ENCODE data around the gene PCMTD2. TPM values are rescaled to one million over a fixed set of nuclear protein-coding genes. Genes with fewer than 3 reads are reported as not detected.

PCMTD2 gene
- total RNA-seq, 4 donors from 2014 or later = 36.5 to 54.8 (median 44.5) TPM

DNA sequence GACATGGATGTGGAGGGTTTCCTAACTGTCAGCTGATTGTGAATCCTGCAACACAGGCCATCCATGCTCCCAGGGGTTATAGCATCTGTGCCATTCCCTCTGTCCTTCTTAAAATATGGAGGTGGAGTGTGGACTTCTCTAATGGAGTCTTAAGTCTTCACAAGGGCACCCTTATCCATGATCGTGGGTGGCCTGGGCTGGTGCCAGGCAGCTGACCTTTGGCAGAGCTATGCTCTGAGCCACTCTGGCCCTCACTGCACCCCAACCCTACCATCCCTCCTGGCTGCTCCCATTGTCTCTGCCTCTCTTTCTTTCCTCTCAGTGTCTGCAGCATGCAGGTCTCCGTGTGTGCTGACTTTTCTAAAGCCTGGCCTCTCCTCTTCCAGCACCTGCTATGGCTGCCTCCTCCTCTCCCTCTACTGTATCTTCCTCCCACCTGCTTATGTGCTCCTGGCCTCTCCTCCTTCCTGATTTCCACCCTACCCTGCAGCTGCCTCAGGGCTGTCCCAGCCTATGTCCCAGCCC is 11.2 kb upstream of the PCMTD2 start:
- no peak for TF ChIP-seq POLR2AphosphoS5 (IDR thresholded peaks at IDR 0.05)
- TF ChIP-seq POLR2A (IDR thresholded peaks at IDR 0.05; ENCODE audit: low read depth) = no peak
- TF ChIP-seq EP300 (IDR thresholded peaks at IDR 0.05) = no peak
- TF ChIP-seq, protein P1, sequence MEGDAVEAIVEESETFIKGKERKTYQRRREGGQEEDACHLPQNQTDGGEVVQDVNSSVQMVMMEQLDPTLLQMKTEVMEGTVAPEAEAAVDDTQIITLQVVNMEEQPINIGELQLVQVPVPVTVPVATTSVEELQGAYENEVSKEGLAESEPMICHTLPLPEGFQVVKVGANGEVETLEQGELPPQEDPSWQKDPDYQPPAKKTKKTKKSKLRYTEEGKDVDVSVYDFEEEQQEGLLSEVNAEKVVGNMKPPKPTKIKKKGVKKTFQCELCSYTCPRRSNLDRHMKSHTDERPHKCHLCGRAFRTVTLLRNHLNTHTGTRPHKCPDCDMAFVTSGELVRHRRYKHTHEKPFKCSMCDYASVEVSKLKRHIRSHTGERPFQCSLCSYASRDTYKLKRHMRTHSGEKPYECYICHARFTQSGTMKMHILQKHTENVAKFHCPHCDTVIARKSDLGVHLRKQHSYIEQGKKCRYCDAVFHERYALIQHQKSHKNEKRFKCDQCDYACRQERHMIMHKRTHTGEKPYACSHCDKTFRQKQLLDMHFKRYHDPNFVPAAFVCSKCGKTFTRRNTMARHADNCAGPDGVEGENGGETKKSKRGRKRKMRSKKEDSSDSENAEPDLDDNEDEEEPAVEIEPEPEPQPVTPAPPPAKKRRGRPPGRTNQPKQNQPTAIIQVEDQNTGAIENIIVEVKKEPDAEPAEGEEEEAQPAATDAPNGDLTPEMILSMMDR (IDR thresholded peaks at IDR 0.05) = no peak
- H3K27ac ChIP-seq (replicated peaks in 1 of 4) = no peak overlapping the region
- no peaks in the 10 kb centered on the region for H3K36me3 ChIP-seq
- H3K27me3 ChIP-seq = peaks cover 0 to 45% (median 4%) of the 10 kb centered on the region in 4 donors
- WGBS = 57% methylated on average over 2 of the region's 2 CpGs
- no peak for DNase-seq (ENCODE audit: extremely low spot score)
- no peaks in the 10 kb centered on the region for H3K9me3 ChIP-seq
- intact Hi-C loops (cut with DNase I) = no loop called here
- no peak overlapping the region for H3K4me3 ChIP-seq
- no peaks in the 10 kb centered on the region for H3K4me1 ChIP-seq

DNA sequence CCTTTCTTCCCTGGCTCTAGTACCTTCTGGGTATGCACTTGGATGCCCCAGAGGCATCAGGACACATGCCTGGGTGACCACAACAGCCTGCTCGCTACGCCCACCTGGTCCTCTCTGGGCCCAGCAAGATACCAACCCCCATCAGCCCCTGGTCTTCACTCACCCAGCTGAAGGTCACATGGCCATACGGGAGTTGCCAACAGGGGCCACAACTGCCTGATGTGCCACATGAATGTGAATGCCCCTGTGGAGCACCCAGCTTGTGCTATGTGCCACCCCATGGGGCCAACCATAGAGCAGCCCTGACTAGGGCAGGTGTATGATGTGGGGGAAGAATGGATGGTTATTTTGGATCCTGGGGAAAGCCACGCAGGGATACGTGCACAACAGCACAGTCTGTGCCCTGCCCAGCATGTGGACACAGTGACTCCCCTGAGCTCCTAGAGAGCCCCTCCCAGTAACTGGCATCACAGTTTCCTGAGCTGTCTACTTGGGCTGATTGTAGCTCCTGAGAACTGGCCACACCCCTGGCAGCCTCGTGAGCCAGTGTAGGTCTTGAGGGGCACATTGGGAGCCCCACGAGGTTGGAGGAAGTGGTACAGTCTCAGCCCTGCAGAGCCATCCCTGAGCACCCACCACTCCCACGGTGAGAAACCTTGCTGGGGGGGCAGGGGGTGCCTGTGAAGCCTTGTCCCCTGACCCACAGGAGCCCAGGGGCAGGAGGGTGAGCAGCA is 10.5 kb upstream of the PCMTD2 start:
- H3K4me3 ChIP-seq = no peak overlapping the region
- DNase-seq (ENCODE audit: extremely low spot score) = no peak
- intact Hi-C loops (cut with DNase I) = no loop called here
- 53% methylated on average over 8 of the region's 8 CpGs for WGBS
- H3K27ac ChIP-seq (replicated peaks in 1 of 4) = no peak overlapping the region
- no peaks in the 10 kb centered on the region for H3K36me3 ChIP-seq
- no peaks in the 10 kb centered on the region for H3K4me1 ChIP-seq
- TF ChIP-seq, protein P1 (IDR thresholded peaks at IDR 0.05) = no peak
- TF ChIP-seq POLR2A (IDR thresholded peaks at IDR 0.05; ENCODE audit: low read depth) (no peak), POLR2AphosphoS5 (IDR thresholded peaks at IDR 0.05) (no peak), EP300 (IDR thresholded peaks at IDR 0.05) (no peak)
- H3K27me3 ChIP-seq = peaks cover 0 to 45% (median 4%) of the 10 kb centered on the region in 4 donors
- no peaks in the 10 kb centered on the region for H3K9me3 ChIP-seq

DNA sequence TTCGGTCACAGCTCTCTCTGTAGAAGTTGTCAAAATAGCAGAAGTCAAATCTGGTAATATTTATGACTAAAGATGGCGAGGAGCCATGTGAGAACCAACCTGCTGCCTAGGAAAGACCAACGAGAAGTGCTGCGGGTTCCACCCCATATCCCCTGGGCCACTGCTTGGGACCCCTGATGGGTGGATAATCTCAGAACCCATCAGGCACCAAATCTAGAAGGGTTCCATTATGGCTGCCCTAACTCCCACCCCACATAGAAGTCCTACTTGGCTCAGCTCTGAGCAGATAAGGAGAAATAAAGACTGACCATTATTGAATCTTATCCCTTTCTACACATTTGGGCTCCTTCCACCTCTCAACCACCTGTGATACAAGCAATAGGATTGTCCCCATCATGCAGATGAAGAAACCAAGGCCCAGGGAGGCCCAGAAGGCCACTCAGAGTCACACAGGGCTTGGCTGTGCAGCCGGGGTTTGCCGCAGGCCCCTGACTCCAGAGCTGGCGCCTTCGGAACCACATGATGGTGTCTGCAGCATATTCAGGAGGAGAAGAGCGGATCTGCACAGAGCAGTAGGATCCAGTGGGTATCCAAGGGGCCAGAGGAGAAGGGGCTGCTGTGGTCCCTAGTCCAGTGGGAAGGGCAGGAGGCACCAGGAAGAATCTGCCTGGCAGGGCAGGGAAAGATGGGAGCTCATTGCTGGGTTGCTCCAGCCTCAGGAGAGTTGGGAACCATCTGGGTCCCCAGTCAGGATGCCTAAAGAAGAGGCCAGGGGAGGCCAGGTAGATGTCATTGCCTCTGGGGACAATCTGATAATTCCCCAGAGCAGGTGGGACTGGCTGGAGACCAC is 9.6 kb upstream of the PCMTD2 start:
- Histone ChIP-seq H3K27ac (replicated peaks in 1 of 4) (no peak overlapping the region), H3K27me3 (peaks cover 0 to 45% (median 4%) of the 10 kb centered on the region in 4 donors), H3K36me3 (no peaks in the 10 kb centered on the region), H3K9me3 (no peaks in the 10 kb centered on the region), H3K4me3 (no peak overlapping the region), H3K4me1 (no peaks in the 10 kb centered on the region)
- intact Hi-C loops (cut with DNase I) = no loop called here
- no peak for DNase-seq (ENCODE audit: extremely low spot score)
- 83% methylated on average over 6 of the region's 9 CpGs for WGBS
- TF ChIP-seq POLR2A (IDR thresholded peaks at IDR 0.05; ENCODE audit: low read depth) (no peak), POLR2AphosphoS5 (IDR thresholded peaks at IDR 0.05) (no peak)

DNA sequence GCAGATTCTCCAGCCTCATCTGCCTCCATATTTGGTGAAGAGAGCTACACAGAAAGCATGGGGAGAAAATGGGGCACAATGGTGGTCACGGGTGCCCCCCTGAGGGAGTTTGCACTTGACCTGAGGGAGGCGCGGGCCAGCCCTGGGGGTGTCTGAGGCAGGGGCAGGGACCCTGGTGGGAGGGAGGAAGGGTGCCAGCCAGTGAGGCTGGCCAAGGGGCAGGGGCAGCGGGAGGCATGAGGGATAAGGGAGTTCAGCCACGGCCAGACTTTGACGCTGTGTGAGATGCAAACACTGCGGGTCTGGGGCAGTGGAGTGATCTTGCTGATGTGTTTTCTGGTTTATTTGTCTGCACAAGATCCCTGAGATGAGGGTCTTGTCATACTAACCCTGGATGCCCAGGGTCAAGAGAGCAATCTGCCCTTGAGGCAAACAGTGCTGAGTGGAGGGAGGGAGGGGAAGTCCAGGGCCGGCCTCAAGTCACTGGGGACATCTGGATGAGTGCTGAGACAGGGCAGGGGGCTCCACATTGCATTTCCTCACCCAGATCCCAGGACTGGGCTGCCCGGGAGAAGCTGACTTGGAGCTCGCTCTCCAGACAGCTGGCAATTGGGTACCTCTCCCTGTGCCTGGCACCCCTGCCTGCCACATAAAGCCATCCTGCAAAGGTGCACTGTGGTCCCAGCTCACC is 8.8 kb upstream of the PCMTD2 start:
- TF ChIP-seq POLR2AphosphoS5 (IDR thresholded peaks at IDR 0.05) (no peak), POLR2A (IDR thresholded peaks at IDR 0.05; ENCODE audit: low read depth) (no peak), EP300 (IDR thresholded peaks at IDR 0.05) (no peak)
- TF ChIP-seq, protein P1 (IDR thresholded peaks at IDR 0.05) = no peak
- H3K4me1 ChIP-seq = no peaks in the 10 kb centered on the region
- no peaks in the 10 kb centered on the region for H3K9me3 ChIP-seq
- no peaks in the 10 kb centered on the region for H3K36me3 ChIP-seq
- WGBS = 77% methylated on average over 9 of the region's 10 CpGs
- intact Hi-C loops (cut with DNase I) = no loop called here
- no peak overlapping the region for H3K27ac ChIP-seq (replicated peaks in 1 of 4)
- peaks cover 0 to 45% (median 4%) of the 10 kb centered on the region in 4 donors for H3K27me3 ChIP-seq
- H3K4me3 ChIP-seq = no peak overlapping the region
- DNase-seq (ENCODE audit: extremely low spot score) = no peak

DNA sequence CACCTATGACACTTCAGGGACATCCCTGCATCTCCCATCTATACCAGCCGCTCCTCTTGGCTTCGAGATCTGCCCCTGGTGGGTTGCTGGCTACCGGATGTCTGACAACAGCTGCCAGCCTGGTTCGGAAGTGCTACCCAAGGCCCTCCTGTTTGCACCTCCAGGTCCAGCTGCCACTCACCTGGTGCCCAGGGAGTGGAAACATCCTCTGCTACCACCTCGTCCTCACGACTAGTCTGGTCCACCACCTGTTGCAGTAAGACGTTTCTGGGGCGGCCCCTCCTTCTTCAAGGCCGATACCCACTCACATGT is 8.3 kb upstream of the PCMTD2 start:
- H3K27me3 ChIP-seq = peaks cover 0 to 47% (median 4%) of the 10 kb centered on the region in 4 donors
- intact Hi-C loops (cut with DNase I) = no loop called here
- no peak overlapping the region for H3K27ac ChIP-seq (replicated peaks in 1 of 4)
- H3K36me3 ChIP-seq = no peaks in the 10 kb centered on the region
- H3K4me1 ChIP-seq = no peaks in the 10 kb centered on the region
- H3K4me3 ChIP-seq = no peak overlapping the region
- DNase-seq (ENCODE audit: extremely low spot score) = no peak
- 89% methylated on average over 6 of the region's 9 CpGs for WGBS
- no peaks in the 10 kb centered on the region for H3K9me3 ChIP-seq
- TF ChIP-seq POLR2AphosphoS5 (IDR thresholded peaks at IDR 0.05) (no peak), POLR2A (IDR thresholded peaks at IDR 0.05; ENCODE audit: low read depth) (no peak), EP300 (IDR thresholded peaks at IDR 0.05) (no peak)
- TF ChIP-seq, protein P1 (IDR thresholded peaks at IDR 0.05) = no peak
